Measurements from ENCODE around the gene SLCO6A1.

SLCO6A1 gene, protein sequence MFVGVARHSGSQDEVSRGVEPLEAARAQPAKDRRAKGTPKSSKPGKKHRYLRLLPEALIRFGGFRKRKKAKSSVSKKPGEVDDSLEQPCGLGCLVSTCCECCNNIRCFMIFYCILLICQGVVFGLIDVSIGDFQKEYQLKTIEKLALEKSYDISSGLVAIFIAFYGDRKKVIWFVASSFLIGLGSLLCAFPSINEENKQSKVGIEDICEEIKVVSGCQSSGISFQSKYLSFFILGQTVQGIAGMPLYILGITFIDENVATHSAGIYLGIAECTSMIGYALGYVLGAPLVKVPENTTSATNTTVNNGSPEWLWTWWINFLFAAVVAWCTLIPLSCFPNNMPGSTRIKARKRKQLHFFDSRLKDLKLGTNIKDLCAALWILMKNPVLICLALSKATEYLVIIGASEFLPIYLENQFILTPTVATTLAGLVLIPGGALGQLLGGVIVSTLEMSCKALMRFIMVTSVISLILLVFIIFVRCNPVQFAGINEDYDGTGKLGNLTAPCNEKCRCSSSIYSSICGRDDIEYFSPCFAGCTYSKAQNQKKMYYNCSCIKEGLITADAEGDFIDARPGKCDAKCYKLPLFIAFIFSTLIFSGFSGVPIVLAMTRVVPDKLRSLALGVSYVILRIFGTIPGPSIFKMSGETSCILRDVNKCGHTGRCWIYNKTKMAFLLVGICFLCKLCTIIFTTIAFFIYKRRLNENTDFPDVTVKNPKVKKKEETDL

GRCh38 chr5:102498271-102499034 lies at the start of gene SLCO6A1:
Gene SLCO6A1, minus strand, starts transcription at chr5:102499001. Its CDS starts 157 bp downstream, at chr5:102498844.
- Histone ChIP-seq H3K4me1 (ENCODE audit: insufficient read depth, low read length) (no peaks in the 10 kb centered on the region), H3K9ac (ENCODE audit: low read depth, low read length) (no peak within 1 kb of the TSS), H3K36me3 (ENCODE audit: insufficient read depth, low read length) (no peaks in the 10 kb centered on the region), H3K9me3 (ENCODE audit: control insufficient read depth, insufficient read depth, low read length) (no peaks in the 10 kb centered on the region)

DNA sequence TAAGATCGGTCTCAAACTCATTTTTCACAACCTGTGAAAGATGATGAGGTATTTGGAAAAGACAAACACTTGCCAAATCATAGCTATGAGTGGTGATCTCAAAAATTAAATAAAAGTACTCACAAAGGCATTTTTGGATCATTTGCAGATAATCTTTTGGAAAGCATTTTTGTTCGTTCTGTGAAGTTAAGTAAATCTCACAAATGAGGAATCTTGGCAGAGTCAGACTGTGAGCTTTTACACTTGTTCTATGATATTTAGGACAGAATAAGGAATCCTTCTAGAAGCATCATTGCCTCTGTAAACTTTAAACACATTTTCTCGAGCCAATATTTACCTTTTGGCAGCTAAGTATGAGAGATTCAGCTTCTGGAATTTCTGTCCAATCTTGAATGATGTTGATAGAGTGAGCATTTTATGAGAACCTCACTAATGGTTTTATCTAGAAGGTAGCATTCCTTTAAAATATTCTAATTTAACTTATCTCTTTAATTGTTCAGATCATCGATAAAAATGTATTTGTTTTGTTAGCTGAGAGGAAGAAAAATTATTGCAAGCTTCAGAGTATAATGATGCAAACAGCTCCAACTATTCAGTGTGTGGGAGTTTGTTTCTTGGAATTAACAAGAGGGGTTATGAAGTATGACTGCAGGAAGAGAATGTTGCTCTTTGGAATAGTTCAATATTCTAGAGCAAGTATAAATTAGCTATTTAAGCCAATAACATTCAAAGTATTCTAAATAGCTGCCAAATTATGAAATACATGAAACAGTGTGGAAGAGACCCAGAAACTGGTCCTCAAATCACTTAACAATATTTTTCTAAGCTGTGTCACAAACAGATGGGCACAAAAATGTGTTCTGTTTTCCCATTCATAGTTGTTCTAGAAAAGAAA lies 48.6 kb upstream of the SLCO6A1 start:
- Histone ChIP-seq H3K9me3 (ENCODE audit: control insufficient read depth, insufficient read depth, low read length) (no peaks in the 10 kb centered on the region), H3K36me3 (ENCODE audit: insufficient read depth, low read length) (no peaks in the 10 kb centered on the region), H3K9ac (ENCODE audit: low read depth, low read length) (no peak overlapping the region), H3K4me1 (ENCODE audit: insufficient read depth, low read length) (no peaks in the 10 kb centered on the region)

DNA sequence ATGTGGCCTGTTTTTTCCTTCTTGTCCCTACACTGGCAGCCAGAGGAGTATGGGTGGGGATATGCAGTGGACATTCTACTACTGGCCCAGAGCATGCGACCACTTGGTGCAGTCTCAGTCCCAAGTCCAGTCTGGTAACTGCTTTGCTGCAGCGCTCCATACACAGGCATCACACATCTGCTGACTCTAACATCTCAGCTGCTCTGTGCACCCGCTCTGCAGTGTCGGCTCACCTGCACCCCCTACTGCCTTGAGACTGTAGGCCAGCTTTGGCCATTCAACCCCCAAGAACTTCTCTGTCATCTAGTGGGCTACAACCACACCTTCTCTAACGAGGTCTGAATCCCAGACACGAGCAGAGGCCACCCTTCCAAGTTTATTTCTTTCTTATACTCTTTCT lies 46.4 kb upstream of the SLCO6A1 start:
- no peaks in the 10 kb centered on the region for H3K4me1 ChIP-seq (ENCODE audit: insufficient read depth, low read length)

GRCh38 chr5:102542057-102542456 lies 43.3 kb upstream of the SLCO6A1 start:
- Histone ChIP-seq H3K4me1 (ENCODE audit: insufficient read depth, low read length) (no peaks in the 10 kb centered on the region), H3K36me3 (ENCODE audit: insufficient read depth, low read length) (no peaks in the 10 kb centered on the region), H3K9ac (ENCODE audit: low read depth, low read length) (no peak overlapping the region), H3K9me3 (ENCODE audit: control insufficient read depth, insufficient read depth, low read length) (no peaks in the 10 kb centered on the region)

More for the DNA sequence above, 46.4 kb upstream of the SLCO6A1 start:
- H3K9me3 ChIP-seq (ENCODE audit: control insufficient read depth, insufficient read depth, low read length): no peaks in the 10 kb centered on the region
- H3K36me3 ChIP-seq (ENCODE audit: insufficient read depth, low read length): no peaks in the 10 kb centered on the region
- H3K9ac ChIP-seq (ENCODE audit: low read depth, low read length): no peak overlapping the region

DNA sequence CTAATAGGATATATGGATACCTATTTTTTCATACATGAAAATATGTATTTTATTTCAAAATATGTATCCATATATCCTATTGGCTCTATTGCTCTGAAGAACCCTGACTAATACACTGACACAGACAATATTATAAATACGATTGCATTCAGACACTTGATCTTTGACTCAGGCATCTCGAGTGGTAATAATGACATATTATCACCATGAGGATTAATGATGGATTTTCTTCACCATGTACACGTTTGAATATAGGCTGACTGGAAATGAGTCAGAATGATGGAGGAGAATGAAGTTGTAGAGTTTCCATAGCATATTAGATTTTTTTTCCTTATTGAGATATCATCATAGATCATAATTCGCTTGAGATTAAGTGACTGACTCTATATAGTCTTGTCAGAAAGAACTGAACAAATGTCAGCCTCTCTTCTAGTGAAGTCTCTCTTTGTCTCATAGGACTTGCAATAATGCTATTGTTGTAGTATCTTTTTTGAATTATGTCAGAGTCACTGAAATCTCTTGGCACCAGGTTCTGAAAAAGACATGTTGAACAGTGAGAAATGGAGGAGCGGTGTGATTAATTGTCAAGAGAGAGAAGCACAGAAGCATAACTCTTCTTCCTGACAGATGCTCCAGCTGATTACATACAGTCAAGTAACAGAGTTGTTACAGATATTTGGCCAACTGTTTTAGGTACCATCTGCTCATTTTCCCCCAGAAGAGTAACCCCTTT lies 41.4 kb upstream of the SLCO6A1 start:
- Histone ChIP-seq H3K9ac (ENCODE audit: low read depth, low read length) (no peak overlapping the region), H3K9me3 (ENCODE audit: control insufficient read depth, insufficient read depth, low read length) (no peaks in the 10 kb centered on the region), H3K36me3 (ENCODE audit: insufficient read depth, low read length) (no peaks in the 10 kb centered on the region), H3K4me1 (ENCODE audit: insufficient read depth, low read length) (no peaks in the 10 kb centered on the region)

DNA sequence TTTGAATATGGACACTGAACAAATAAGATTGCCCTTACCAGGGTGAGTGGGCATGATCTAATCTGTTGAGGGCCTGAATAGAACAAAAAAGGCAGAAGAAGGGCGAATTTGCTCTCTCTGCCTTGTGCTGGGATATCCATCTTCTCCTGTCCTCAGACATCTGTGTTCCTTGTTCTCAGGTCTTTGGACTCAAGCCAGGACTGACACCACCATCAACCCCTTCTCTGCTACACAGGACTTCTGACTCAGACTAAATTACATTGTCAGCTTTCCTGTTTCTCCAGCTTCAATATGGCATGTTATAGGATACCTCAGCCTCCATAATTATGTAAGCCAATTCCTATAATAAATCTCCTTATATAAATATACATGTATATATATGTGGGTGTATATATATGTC lies 40.8 kb upstream of the SLCO6A1 start:
- no peaks in the 10 kb centered on the region for H3K4me1 ChIP-seq (ENCODE audit: insufficient read depth, low read length)
- H3K36me3 ChIP-seq (ENCODE audit: insufficient read depth, low read length): no peaks in the 10 kb centered on the region
- no peak overlapping the region for H3K9ac ChIP-seq (ENCODE audit: low read depth, low read length)
- H3K9me3 ChIP-seq (ENCODE audit: control insufficient read depth, insufficient read depth, low read length): no peaks in the 10 kb centered on the region

- Histone ChIP-seq H3K9ac (ENCODE audit: low read depth, low read length) (no peak overlapping the region), H3K4me1 (ENCODE audit: insufficient read depth, low read length) (no peaks in the 10 kb centered on the region), H3K36me3 (ENCODE audit: insufficient read depth, low read length) (no peaks in the 10 kb centered on the region), H3K9me3 (ENCODE audit: control insufficient read depth, insufficient read depth, low read length) (no peaks in the 10 kb centered on the region)
Observed at GRCh38 chr5:102537011-102537410, 38.2 kb upstream of the SLCO6A1 start.

- Histone ChIP-seq H3K9me3 (ENCODE audit: control insufficient read depth, insufficient read depth, low read length) (no peaks in the 10 kb centered on the region), H3K36me3 (ENCODE audit: insufficient read depth, low read length) (no peaks in the 10 kb centered on the region), H3K4me1 (ENCODE audit: insufficient read depth, low read length) (no peaks in the 10 kb centered on the region), H3K9ac (ENCODE audit: low read depth, low read length) (no peak overlapping the region)
Observed at GRCh38 chr5:102536323-102536928, 37.6 kb upstream of the SLCO6A1 start.

DNA sequence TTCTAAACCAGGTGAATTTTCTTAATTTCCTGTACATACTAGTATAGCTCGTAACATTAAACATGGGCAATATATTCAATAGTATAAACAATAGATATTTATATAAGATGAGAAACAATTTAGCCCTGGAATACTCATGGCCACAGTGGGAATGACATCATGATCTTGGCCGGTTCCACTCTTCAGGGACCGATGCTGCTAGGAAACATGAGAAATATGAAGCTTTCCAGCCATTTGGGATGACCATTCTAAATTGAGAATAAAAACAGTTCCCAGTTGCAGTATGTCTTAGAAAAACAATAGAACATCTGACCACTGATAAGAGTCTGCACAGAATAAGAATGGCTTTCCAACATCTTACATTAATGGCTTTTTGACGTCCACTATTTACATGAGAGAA lies 33.3 kb upstream of the SLCO6A1 start:
- no peaks in the 10 kb centered on the region for H3K4me1 ChIP-seq (ENCODE audit: insufficient read depth, low read length)
- H3K36me3 ChIP-seq (ENCODE audit: insufficient read depth, low read length): no peaks in the 10 kb centered on the region
- H3K9me3 ChIP-seq (ENCODE audit: control insufficient read depth, insufficient read depth, low read length): no peaks in the 10 kb centered on the region
- no peak overlapping the region for H3K9ac ChIP-seq (ENCODE audit: low read depth, low read length)

- H3K4me1 ChIP-seq (ENCODE audit: insufficient read depth, low read length): no peaks in the 10 kb centered on the region
- no peak overlapping the region for H3K9ac ChIP-seq (ENCODE audit: low read depth, low read length)
- no peaks in the 10 kb centered on the region for H3K9me3 ChIP-seq (ENCODE audit: control insufficient read depth, insufficient read depth, low read length)
- no peaks in the 10 kb centered on the region for H3K36me3 ChIP-seq (ENCODE audit: insufficient read depth, low read length)
Observed at GRCh38 chr5:102531506-102531905, 32.7 kb upstream of the SLCO6A1 start.

- H3K9ac ChIP-seq (ENCODE audit: low read depth, low read length): no peak overlapping the region
- no peaks in the 10 kb centered on the region for H3K9me3 ChIP-seq (ENCODE audit: control insufficient read depth, insufficient read depth, low read length)
- H3K36me3 ChIP-seq (ENCODE audit: insufficient read depth, low read length): no peaks in the 10 kb centered on the region
- no peaks in the 10 kb centered on the region for H3K4me1 ChIP-seq (ENCODE audit: insufficient read depth, low read length)
Observed at GRCh38 chr5:102529447-102529846, 30.6 kb upstream of the SLCO6A1 start.

DNA sequence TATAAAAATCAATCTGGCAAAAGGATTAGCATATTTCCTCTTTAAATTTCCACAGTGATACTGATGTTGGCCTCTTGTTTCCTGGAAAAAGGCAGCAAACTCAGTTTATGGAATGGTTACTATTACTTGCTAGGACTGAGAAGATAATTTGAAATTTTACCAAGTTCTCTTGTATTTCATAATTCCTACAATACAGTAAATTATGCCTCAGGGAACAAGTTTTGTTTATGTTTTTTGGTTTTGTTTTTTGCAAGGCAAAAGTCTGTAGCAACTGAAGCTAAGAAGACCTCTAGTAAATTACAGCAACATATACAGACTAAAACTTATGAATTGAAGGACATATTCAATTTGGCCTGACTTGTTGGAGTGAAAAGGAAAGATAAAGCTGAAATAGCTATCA lies 30.2 kb upstream of the SLCO6A1 start:
- Histone ChIP-seq H3K9me3 (ENCODE audit: control insufficient read depth, insufficient read depth, low read length) (no peaks in the 10 kb centered on the region), H3K36me3 (ENCODE audit: insufficient read depth, low read length) (no peaks in the 10 kb centered on the region), H3K9ac (ENCODE audit: low read depth, low read length) (no peak overlapping the region), H3K4me1 (ENCODE audit: insufficient read depth, low read length) (no peaks in the 10 kb centered on the region)

DNA sequence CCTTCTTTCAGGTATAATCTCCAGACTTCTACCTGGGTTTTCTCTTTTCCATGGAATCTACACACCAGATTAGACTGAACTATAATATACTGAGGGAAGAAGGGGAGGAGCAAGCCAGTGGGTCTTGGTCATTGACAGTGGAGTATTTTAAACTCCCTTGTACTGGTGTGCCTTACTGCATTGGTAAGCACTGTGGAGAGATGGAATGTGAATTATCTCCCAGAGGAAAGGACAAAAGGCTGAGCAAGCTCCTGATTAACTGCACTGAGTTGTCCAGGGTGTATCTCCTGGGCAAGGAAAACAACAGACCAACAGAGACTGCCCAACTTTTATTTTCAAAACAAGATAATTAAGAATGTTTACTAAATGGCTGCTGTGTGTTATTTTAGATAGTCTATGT lies 29.8 kb upstream of the SLCO6A1 start:
- no peaks in the 10 kb centered on the region for H3K9me3 ChIP-seq (ENCODE audit: control insufficient read depth, insufficient read depth, low read length)
- H3K9ac ChIP-seq (ENCODE audit: low read depth, low read length): no peak overlapping the region
- H3K36me3 ChIP-seq (ENCODE audit: insufficient read depth, low read length): no peaks in the 10 kb centered on the region
- H3K4me1 ChIP-seq (ENCODE audit: insufficient read depth, low read length): no peaks in the 10 kb centered on the region

Data from ES-I3 (cell line).